ENCODE measurements around the gene SPOCK1.

The SPOCK1 gene

DNA sequence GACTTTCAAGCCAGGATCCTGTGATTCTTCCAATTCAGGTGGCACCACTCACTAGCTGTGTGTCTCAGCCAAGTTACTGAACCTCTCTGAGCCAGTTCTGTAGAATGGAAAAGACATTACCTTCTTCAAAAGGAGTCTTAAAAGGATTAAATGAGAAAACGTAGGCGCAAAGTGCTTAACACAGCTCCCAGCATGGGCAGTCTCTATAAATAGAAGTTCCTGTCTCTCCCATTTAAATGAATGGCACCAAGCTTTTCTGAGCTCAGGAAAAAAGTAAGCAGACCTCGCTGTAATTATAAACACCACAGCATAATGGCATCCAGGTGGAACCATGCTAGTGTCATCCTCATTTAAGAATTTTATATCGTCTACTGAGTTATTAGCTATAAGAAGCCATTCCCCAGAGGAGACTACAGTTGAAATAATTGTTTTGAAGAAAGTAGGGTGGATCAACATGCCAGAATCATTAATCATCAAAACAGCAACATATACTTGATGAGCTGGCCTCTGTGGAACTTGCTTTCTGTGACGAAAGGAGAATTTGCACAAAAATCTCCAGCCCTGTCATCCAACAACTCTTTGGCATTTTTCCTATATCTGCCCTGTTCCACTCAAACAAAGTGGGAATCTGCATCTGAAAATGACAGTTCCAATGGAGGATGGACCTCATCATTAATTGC, 188.9 kb downstream of the SPOCK1 start:
- TF ChIP-seq, protein P1, sequence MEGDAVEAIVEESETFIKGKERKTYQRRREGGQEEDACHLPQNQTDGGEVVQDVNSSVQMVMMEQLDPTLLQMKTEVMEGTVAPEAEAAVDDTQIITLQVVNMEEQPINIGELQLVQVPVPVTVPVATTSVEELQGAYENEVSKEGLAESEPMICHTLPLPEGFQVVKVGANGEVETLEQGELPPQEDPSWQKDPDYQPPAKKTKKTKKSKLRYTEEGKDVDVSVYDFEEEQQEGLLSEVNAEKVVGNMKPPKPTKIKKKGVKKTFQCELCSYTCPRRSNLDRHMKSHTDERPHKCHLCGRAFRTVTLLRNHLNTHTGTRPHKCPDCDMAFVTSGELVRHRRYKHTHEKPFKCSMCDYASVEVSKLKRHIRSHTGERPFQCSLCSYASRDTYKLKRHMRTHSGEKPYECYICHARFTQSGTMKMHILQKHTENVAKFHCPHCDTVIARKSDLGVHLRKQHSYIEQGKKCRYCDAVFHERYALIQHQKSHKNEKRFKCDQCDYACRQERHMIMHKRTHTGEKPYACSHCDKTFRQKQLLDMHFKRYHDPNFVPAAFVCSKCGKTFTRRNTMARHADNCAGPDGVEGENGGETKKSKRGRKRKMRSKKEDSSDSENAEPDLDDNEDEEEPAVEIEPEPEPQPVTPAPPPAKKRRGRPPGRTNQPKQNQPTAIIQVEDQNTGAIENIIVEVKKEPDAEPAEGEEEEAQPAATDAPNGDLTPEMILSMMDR (IDR thresholded peaks at IDR 0.05), result no peak

- TF ChIP-seq, protein P1 (IDR thresholded peaks at IDR 0.05), result no peak
These were observed 189.8 kb downstream of the SPOCK1 start for GRCh38 chr5:137309290-137309689.

DNA sequence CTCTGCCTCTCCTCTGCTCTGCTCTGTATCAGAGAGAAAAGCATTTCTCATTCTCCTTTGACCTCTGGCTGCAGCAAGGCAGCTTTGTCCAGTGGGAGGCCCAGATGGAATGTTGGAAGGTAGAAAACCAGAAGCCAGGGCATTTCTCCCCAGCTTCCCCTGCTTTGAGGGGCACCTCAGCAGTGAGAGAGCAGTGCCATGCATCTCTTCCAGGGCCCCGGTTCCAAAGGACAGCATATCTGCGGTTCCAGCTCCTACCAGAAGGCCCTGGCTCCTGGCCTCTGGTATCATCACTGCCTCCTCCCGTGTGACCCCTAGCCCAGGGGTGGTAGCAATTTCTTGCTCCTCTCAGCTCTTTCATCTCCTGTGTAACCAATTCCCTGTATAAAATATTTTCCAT, 190.8 kb downstream of the SPOCK1 start:
- TF ChIP-seq, protein P1 (IDR thresholded peaks at IDR 0.05), result no peak

DNA sequence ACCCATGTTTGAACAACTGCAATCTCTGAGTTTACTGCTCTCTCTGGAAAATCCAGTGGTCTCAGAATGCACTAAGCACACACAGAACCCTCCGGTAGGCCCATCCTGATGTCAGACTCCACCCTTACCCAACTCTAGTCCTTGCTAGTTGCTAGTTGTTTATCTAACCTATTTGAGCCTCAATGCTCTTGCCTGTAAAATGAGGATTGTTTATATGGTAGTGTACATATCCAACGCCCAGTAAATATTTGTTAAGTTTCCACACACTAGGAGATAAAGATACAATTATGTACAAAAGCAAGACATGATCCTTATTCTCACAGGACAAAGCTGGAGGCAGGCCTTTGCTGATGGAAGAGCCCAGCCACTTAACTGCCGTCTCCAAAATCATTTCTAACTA, 192.2 kb downstream of the SPOCK1 start:
- TF ChIP-seq, protein P1 (IDR thresholded peaks at IDR 0.05), result no peak

GRCh38 chr5:137305971-137306602, 193.0 kb downstream of the SPOCK1 start:
- TF ChIP-seq, protein P1 (IDR thresholded peaks at IDR 0.05), result no peak

DNA sequence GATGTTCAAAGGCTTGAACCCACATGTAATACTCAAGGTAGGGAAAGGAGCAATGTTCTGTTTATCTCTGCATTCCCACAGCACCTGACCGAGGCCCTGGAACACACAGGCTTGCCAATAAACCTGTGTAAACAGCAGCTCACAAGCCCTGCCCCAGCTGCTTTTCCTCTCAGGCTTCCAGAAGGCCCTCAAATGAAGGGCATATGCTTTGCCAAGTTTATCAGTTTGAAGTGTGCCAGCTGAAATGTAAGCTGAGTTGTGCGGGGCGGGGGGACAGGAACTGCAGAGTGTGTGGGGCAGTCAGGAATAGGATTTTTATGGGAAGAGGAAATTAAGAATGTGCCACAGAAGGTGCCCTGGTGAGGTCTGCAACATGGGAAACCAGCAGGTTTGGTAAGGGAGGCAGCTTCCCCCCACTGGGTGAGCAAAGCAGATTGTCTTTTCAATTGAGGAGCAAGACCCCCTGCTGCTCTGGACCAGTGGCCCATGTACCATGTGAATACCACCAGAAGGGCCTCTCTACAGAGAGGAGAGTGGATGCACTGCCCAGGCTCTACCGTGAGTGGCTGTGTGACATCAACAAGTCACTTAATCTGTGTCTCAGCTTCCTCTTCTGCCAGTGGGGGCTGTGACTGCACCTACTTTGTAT, 194.8 kb downstream of the SPOCK1 start:
- TF ChIP-seq, protein P1 (IDR thresholded peaks at IDR 0.05), result no peak

GRCh38 chr5:137303509-137303908, 195.6 kb downstream of the SPOCK1 start:
- TF ChIP-seq, protein P1 (IDR thresholded peaks at IDR 0.05), result no peak
